ELF-1 (cell line): ENCODE results near the gene RNF152.

Source experiments
- DNase-seq: peaks from one replicate; pipeline ENCODE4 v3.0.0-alpha.2; 2016; ENCODE audit warnings: low read depth, low spot score

The RNF152 gene

GRCh38 chr18:61854578-61855448 is 38.0 kb downstream of the RNF152 start:
- no peak for DNase-seq

GRCh38 chr18:61853855-61854254 is 39.0 kb downstream of the RNF152 start:
- DNase-seq, result no peak

GRCh38 chr18:61852496-61852895 is 40.3 kb downstream of the RNF152 start:
- DNase-seq, result no peak

- no peak for DNase-seq
Measured at GRCh38 chr18:61851940-61852451, 40.8 kb downstream of the RNF152 start.

GRCh38 chr18:61851279-61851678 is 41.5 kb downstream of the RNF152 start:
- DNase-seq, result no peak

DNA sequence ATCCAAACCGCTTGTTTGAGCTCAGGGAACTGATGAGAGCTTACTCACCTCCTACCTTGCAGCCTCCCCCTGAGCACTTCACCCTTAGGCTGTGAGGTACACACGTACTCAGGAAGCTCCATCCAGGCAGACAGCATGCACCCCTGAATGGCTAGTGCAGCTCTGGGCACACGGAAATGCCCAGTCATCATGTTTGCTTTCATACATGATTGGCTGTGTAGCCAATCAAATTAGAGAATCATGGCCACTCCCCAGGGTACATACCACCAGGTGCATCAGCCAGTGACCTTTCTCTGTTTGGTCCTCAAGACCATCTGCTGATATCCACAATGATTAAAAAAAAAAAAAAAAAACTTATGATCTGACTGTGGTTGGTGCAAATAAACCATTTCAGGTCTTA is 42.1 kb downstream of the RNF152 start:
- no peak for DNase-seq

DNA sequence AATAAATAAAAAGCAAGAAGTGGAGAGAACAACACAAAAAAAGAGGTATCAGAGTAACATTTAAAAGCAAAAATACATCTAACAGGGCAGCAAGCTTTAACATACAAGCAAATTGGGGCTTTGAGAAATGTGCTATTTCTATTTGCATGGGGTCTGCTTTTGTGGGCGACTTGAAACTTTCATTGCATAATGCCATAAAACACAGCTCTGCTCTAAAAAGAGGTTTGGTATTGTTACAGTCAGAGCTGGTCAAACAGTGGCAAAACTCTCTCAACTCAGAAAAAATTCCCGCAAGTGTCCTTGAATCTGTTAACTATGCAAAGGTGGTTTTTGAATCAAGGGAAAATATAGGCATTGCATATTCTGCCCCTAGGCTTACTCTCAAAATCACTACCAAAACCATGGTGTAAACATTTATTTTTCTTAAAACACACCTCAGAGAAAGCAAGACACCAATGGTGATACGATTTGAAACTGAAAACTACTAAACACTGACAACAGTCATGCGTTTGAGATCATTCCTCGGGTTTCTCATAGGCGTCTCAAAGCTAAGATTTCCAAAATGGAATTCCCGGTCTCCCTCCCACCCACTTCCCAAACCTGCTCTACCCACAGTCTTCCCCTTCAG is 45.5 kb downstream of the RNF152 start:
- DNase-seq, result no peak

DNA sequence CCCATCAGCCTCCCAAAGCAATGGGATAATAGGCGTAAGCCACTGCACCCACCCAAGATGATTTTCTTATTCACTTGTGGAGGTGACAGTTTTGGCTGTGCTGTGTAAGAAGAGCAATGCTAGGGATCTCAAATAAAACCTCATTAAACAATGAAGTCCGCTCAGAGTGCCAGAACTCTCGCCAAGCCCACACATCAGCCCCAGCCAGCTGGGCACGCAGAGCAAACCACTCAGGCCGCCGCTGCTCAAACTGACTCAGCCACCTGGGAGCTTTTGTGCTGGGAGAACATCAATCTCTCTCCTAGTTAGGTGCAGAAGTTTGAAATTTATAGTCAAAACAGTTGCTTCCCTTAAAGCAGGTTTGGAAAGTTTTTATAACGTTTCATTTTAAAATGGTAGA is 47.6 kb downstream of the RNF152 start:
- DNase-seq, result no peak

GRCh38 chr18:61844726-61845125 is 48.1 kb downstream of the RNF152 start:
- no peak for DNase-seq

GRCh38 chr18:61842146-61842545 is 50.7 kb downstream of the RNF152 start:
- no peak for DNase-seq

- DNase-seq, result no peak
Measured at GRCh38 chr18:61841706-61842105, 51.1 kb downstream of the RNF152 start.

DNA sequence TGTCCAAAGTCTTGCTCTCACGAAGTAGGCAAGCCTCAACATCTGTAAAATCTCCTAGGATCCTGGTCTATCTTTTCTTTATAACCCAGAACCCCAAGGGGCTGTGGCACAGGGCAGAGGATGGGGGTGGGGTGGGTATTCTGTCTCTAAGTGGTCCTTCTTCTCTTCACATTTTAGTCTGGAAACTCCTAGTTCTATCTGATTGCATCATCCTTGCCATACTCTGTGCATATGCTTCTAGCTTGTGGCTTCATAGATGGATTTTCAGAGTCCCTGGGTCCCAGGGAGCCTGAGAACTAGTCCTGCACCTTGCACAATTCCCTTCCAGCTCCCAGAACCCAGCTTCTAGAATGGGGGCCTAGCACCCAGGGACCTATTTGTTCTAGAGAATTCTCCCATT is 52.5 kb downstream of the RNF152 start:
- DNase-seq, result no peak

- DNase-seq, result peak; percentile 10
Measured at GRCh38 chr18:61838521-61838920, 54.3 kb downstream of the RNF152 start.

DNA sequence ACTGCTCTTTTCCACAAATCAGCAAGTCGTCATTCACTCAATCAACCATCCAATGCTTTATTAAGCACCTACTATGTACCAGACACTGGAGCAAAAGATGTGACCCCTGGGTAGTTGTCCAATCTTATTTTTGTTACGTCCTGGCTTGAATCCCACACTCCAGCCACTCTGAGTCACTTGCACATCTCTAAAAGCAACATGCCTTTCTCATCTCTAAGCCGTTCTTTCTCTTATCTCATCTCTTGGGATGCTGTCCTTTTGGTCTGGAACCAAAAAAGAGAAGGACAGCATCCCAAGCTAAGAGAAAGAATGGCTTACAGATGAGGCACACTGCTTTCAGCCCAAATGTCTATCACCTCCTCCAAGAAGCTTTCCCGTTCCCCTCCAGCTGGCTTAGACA is 58.8 kb downstream of the RNF152 start:
- no peak for DNase-seq

DNA sequence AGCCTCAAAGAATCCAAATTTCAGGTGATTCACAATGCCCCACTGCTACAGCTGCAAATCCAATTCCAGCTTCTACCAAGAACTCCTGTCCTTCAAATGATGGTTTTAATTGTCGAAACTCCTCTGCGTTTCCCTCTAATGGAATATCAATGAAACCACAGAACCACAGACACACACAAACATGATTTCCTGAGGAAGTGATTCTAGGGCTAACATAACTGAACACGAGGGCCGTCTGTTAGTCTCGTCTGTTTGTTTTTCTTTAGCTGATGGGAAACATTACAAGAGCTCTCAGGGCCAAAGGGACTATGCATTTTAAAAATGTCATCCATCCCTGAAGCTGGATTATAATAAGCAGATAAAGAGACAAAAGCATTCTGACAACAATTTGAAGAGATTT is 59.4 kb downstream of the RNF152 start:
- no peak for DNase-seq

DNA sequence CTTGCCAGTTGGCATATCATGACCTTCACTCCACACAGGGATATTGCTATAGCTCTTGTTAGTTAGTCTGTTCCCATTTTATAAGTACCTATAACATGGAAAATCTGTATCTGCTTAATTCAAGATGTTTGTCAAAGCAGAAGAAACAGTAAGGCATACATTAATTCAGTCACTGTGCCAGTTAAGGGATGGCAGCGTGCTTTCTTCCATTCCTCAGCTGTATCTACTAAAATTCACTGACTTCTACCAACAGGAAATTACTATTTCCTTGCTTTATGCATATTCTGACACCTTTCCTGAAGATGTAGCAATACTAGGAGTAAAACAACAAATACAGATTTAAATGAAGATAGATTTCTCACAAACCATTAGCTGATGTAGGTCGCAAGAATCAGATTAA is 59.9 kb downstream of the RNF152 start:
- DNase-seq, result no peak

DNA sequence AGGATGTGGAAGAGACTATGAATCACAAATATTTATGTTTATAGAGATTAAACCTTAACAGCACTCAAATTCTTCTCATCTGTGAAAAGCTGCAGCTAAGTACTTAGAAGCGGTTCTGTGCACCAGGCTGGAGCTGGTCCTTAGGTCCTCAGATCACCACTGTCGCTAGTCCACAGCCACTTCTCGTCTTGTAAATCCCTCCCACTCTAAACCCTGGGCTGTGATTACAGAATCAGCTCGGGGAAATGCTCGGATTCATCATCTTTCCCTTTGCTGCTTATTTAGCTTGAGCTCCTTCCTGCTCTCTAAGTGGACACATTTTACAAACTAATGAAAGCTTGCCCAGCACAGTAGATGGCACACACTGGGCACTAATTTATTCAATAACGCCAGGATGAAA is 61.7 kb downstream of the RNF152 start:
- DNase-seq, result no peak

GRCh38 chr18:61829108-61829507 is 63.7 kb downstream of the RNF152 start:
- DNase-seq, result no peak

DNA sequence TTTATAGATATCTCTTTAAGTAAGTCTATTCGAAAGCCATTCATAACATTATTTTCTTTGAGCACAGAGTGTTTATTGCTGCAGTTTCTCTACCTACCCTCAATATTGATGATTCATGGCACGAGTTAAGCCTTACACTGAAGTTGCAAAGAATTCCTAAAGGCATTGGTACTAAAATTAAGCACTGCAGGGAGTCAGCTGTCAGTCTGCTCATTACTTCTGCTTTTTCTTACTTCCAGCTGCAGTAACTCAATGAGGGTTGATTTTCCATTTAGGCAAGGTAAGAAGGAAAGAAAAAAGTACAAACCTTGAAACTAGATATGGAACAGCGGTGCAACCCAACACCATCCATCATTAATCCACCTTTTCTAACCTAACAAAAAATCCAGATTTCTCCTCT is 65.2 kb downstream of the RNF152 start:
- no peak for DNase-seq

DNA sequence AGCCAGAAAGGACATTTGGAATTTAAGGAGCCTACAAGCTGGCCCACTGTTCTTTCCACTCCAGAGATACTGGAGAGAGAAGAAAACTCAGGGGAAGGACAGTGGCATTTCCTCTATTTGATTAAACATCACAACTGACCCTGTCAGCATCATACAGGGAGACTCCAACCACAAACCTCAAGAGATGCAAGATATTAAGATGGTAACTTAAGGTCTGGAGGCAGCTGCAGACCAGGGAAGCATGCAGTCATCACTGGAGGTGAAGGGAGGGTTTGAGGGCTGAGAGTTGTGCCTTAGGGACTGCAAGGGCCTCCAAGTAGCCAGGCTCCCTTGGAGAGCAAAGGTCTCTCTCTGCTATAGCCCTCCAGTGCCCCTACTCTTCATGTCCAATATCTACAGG is 67.4 kb downstream of the RNF152 start:
- no peak for DNase-seq

DNA sequence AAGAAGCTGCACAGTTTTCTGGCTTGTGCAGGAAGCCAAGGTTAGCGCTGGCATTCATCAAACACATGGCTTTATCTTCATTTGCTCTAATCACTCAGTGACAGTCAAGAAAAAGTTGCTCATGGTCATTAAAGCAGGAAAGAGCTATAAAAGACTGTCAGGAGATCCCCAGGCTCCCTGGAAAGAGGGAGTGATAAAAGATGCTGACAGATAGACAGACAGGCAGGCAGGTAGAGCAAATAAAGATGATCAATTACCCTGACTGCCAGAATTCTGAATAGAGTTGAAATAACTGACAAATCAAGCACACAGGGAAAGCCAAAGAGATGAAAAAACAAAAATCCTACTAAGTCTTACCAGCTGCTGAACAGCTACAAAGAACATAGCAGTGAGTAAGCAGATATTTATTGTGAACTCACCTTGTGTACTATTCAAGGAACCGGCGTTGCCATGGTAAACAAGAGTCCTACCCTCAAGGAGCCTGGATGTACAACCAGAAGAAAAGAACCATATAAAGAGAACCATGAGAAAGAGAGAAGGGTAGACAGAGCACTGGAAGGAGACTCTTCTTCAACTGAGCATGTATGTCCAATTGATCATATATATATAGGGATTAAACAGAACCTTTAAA is 68.0 kb downstream of the RNF152 start:
- DNase-seq, result no peak

- no peak for DNase-seq
Measured at GRCh38 chr18:61823595-61823994, 69.2 kb downstream of the RNF152 start.

- no peak for DNase-seq
Measured at GRCh38 chr18:61822879-61823278, 69.9 kb downstream of the RNF152 start.
